ENCODE measurements around the gene CEBPE. TPM values are rescaled to one million over a fixed set of nuclear protein-coding genes. Genes with fewer than 3 reads are reported as not detected.

CEBPE gene
- not detected in 2 replicates for total RNA-seq

DNA sequence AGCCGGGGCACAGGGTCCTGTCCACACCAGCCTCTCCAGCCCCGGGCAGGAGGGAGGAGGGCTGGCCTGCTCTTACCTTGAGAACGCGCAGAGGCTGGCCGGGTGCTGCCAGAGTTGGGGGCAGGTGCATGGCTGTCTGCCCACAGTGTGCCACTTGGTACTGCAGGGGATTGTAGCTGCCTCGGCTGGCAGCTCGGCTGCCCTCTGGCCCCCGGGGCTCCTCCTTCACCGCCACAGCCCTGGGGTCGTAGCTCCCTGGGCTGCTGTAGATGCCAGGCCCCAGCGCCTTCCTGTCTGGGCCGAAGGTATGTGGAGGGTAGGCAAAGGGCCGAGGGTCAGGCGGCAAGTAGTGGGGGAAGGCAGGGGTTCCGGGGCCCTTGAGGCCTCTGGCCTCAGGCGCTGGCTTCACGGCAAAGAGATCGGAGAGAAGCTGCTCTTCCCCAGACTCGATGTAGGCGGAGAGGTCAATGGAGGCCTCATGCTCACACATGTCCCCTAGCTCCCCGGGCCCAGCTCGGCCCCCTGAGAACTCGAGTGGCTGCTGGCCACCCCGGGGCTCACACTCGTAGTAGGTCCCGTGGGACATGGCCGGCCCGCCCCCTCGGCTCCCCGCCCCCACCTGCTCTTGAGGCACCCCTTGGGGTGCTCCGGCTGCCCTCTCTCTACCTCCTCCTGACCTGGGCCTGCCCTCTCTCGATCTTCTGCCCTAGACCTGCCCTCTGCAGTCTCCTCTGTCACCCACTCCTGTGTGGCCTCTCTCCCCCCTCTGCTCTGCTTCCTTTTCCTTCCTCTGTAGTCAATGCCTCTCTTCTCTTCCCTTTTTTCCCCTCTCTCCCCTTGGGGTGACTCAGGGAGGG, at the start of gene CEBPE:
Gene CEBPE (minus strand): TSS at position 750 of the 857 bp plus-strand sequence. CDS start 164 bp downstream, at position 586.

DNA sequence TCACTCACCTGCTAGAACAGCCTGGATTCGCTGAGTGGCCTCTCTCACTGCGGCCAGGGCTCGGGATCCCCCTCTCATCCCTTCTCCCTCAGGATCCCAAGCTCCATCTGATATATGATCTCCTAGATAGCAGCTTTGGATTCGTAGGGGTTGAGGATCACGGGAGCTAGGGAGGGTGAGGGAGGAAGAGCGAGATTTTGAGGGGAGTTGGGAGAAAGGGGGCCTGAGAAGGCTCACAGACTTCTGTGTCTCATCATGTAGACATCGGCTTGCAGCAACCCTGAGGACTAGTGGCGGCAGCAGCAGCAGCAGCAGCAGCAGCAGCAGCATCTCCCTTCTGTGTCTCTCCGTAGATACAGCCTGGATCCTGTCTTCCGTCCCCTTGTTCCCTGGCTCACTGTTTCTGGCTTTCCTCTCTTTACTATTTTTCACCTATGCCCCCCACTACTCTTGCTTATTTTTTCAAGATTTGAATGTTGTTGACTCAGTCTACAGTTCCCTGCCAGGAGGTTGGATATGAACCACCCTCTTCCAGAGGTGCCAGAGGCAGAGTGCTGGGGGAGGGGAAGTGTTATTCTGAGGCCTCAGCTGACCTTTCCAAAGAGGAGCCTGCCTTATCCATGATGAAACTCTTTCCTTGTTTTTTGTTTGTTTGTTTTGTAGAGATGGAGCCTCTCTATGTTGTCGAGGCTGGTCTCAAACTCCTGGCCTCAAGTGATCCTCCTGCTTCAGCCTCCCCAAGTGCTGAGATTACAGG, 14.3 kb downstream of the CEBPE start, which contains the start of gene CIROP:
Gene CIROP (minus strand): TSS at position 399 of the 757 bp plus-strand sequence. CDS start 69 bp downstream, at position 330.

DNA sequence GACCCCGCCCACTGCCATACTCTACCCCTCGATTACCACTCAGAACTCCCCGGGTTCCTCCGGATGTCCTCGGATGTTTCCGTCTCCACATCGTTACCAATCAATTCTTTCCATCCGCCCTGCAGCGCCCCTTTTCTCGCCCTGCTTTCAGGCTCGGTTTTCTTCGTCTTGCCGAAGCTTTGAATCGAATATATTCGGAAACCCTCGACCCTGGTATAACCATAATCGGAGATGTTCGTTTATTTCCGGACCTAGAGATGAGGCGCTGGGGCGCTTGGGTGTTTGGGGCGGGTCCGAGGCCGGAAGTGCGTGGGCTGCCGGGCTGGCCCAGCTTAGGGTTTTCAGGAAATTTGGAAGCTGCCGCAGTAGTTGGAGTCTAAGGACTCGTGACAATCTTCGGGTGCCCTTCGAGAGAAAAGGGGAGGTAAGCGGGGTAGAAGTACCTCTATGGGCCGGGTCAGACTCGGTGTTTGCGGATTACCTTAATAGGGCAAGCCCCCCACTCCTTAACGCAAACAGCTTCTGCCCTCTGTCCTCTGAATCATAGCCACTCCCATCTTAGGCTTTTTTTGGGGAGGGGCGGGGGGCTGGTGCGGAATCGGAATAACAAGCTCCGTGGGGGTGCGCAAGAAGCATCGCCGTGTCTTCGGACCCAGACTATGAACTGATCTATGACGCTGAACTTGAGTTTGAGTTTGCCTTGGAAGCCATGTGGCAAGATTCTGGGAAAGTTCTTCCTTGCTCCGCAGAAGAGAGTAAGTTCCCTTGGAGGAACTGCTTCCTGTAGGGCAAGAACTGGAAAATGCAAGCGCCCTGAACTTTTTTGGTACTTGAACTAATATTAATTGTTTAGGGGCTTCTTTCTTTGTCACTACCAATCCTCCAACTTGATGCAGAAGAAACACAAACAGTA, 23.6 kb downstream of the CEBPE start, which contains the start of gene C14orf119:
Gene C14orf119 (plus strand): TSS at position 310 of the 913 bp plus-strand sequence. CDS start 2,154 bp downstream, outside the sequence.

DNA sequence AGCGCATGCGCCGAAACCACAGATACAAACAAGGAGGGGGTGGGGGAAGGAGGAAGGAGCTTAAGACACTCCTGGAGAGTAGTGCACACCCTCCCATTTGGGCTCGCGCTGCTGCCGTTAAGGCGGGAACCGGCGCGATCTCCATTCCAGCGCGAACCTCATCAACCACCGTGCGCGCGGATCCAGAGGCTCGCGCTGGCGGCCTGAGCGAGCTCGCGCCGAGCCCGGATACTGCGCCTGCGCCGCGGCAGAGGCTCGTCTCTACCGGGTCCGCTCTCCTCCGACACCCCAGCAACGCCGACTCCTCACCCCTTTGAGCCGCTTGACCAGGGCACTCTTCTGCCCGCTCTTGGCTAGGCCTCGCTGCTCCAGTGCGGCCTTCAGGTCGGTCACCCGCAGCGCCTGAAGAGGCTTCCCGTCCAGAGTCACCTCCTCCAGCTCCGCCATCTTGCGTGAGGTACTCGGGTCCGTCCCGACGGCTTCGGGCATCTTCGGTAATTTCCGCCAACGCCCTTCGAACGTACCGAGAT, 24.3 kb downstream of the CEBPE start, which contains the start of gene ACIN1:
Gene ACIN1 (minus strand): TSS at position 471 of the 530 bp plus-strand sequence. CDS start 24 bp downstream, at position 447.

Other genes starting within 250 kb of the CEBPE start
- 88.7 and 93.0 TPM in 2 replicates for gene LRP10, start 247.5 kb downstream of the CEBPE start, total RNA-seq
- gene REM2, start 236.0 kb downstream of the CEBPE start, total RNA-seq: 0.21 and 0.28 TPM in 2 replicates
- 49.5 and 57.9 TPM in 2 replicates for gene RBM23, start 200.1 kb downstream of the CEBPE start, total RNA-seq
- gene PRMT5, start 189.9 kb downstream of the CEBPE start, total RNA-seq: 63.0 and 97.8 TPM in 2 replicates
- 48.7 and 66.1 TPM in 2 replicates for gene HAUS4, start 162.2 kb downstream of the CEBPE start, total RNA-seq
- gene AJUBA, start 136.7 kb downstream of the CEBPE start, total RNA-seq: 117 and 141 TPM in 2 replicates
- gene C14orf93, start 109.1 kb downstream of the CEBPE start, total RNA-seq: 8.9 and 12.2 TPM in 2 replicates
- gene PSMB5, start 84.4 kb downstream of the CEBPE start, total RNA-seq: 344 and 395 TPM in 2 replicates
- not detected in 2 replicates for gene PSMB11, start 77.0 kb downstream of the CEBPE start, total RNA-seq
- gene CDH24, start 61.7 kb downstream of the CEBPE start, total RNA-seq: 7.3 and 9.8 TPM in 2 replicates
- gene ACIN1, start 24.1 kb downstream of the CEBPE start, total RNA-seq: 60.9 and 67.5 TPM in 2 replicates
- gene C14orf119, start 23.8 kb downstream of the CEBPE start, total RNA-seq: 31.6 and 42.5 TPM in 2 replicates
- gene CIROP, start 14.3 kb downstream of the CEBPE start, total RNA-seq: not detected in 2 replicates
- 12.0 and 19.0 TPM in 2 replicates for gene SLC7A8, start 64.4 kb upstream of the CEBPE start, total RNA-seq
- not detected in 2 replicates for gene RNF212B, start 118.7 kb upstream of the CEBPE start, total RNA-seq
- 12.8 and 15.2 TPM in 2 replicates for gene HOMEZ, start 166.9 kb upstream of the CEBPE start, total RNA-seq
- gene PPP1R3E, start 183.6 kb upstream of the CEBPE start, total RNA-seq: 2.4 and 7.5 TPM in 2 replicates
- gene BCL2L2, start 187.6 kb upstream of the CEBPE start, total RNA-seq: 15.5 and 21.9 TPM in 2 replicates
- gene PABPN1, start 202.2 kb upstream of the CEBPE start, total RNA-seq: 41.6 and 51.3 TPM in 2 replicates
- gene SLC22A17, start 233.6 kb upstream of the CEBPE start, total RNA-seq: 3.8 and 5.4 TPM in 2 replicates
- 15.0 and 23.2 TPM in 2 replicates for gene EFS, start 245.9 kb upstream of the CEBPE start, total RNA-seq